DND-41 (cell line): ENCODE results near the gene PLXNA4.

Experiments used
- ATAC-seq: fragments of 200-7000 bp; cut with Tn5 transposase; 3 replicates; pipeline ENCODE4 v1.9.1; 2021; ENCODE audit warnings: low read depth; ENCODE audit not compliant: insufficient read depth
- DNase-seq: peaks from one replicate; pipeline ENCODE4 v3.0.0-alpha.2; 2020
- H2AFZ ChIP-seq: 2 replicates; pipeline ENCODE4 v1.6.0; 2012; ENCODE audit warnings: low read depth, low read length
- H3K27ac ChIP-seq: 2 replicates; pipeline ENCODE4 v1.5.1; 2012; ENCODE audit warnings: low read length, inconsistent platforms
- H3K27me3 ChIP-seq: fragments of 200-600 bp; sonication (generic); 2 replicates; pipeline ENCODE4 v1.6.0; 2012; ENCODE audit warnings: low read length, mild to moderate bottlenecking, inconsistent platforms; ENCODE audit not compliant: insufficient read depth, poor library complexity
- H3K36me3 ChIP-seq: 2 replicates; pipeline ENCODE4 v1.5.1; 2012; ENCODE audit warnings: low read length, inconsistent platforms; ENCODE audit not compliant: insufficient read depth
- H3K4me1 ChIP-seq: 2 replicates; pipeline ENCODE4 v1.5.1; 2012; ENCODE audit warnings: mild to moderate bottlenecking, low read length; ENCODE audit not compliant: insufficient read depth
- H3K4me2 ChIP-seq: 2 replicates; pipeline ENCODE4 v1.6.0; 2012; ENCODE audit warnings: mild to moderate bottlenecking, moderate library complexity, low read length, inconsistent platforms; ENCODE audit not compliant: insufficient read depth
- H3K4me3 ChIP-seq, 2 experiments: fragments of 200-600 bp in 1 of 2; shearing (Covaris generic) in 1 of 2; 2 replicates each; pipeline ENCODE4 v1.5.1; 2012 to 2016; ENCODE audit warnings: inconsistent platforms in 2 of 2, low read length in 2 of 2, mild to moderate bottlenecking in 2 of 2, low read depth in 1 of 2, moderate library complexity in 1 of 2
- H3K79me2 ChIP-seq: 2 replicates; pipeline ENCODE4 v1.6.0; 2012; ENCODE audit warnings: low read length, inconsistent platforms; ENCODE audit not compliant: insufficient read depth
- H3K9ac ChIP-seq: 2 replicates; pipeline ENCODE4 v1.6.0; 2012; ENCODE audit warnings: low read depth, mild to moderate bottlenecking, inconsistent platforms, low read length, moderate library complexity
- H3K9me3 ChIP-seq: 2 replicates; pipeline ENCODE4 v1.5.1; 2012; ENCODE audit warnings: low read length, moderate library complexity, mild to moderate bottlenecking, inconsistent platforms; ENCODE audit not compliant: insufficient read depth, severe bottlenecking
- H4K20me1 ChIP-seq: 2 replicates; pipeline ENCODE4 v1.6.0; 2012; ENCODE audit warnings: low read length; ENCODE audit not compliant: insufficient read depth
- CTCF ChIP-seq: IDR thresholded peaks from 2 replicates; pipeline ENCODE4 v1.5.1; 2012; ENCODE audit warnings: borderline replicate concordance, low read length, moderate library complexity, mild to moderate bottlenecking; ENCODE audit not compliant: poor library complexity, severe bottlenecking; ENCODE audit errors: extremely low read depth
- EZH2 ChIP-seq: IDR thresholded peaks from 3 replicates; pipeline ENCODE4 v1.6.1; 2012; ENCODE audit warnings: borderline replicate concordance, low read depth, mild to moderate bottlenecking, moderate library complexity, low read length, inconsistent platforms; ENCODE audit not compliant: severe bottlenecking

PLXNA4 gene

DNA sequence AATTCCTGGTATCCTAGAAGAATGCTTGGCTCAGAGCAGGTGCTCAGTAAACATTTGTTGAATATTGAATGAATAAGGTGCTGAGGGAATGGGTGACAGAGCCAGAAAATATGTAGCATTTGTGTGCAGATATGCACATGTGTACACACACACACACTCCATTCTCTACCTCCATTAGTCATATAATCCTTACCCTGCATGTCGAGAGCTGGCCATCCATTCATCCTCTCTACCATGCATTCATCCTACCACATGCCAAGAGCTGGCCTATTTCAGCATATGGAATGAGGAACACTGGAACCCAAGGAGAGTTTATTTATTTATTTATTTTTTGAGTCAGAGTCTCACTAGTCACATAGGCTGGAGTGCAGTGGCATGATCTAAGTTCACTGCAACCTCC lies 284.8 kb downstream of the PLXNA4 start:
- no peaks in the 10 kb centered on the region for H3K79me2 ChIP-seq
- H3K4me2 ChIP-seq: no peak overlapping the region
- H3K4me1 ChIP-seq: no peaks in the 10 kb centered on the region
- no peak for TF ChIP-seq EZH2
- TF ChIP-seq CTCF: no peak
- H3K27me3 ChIP-seq: peaks cover 6% of the 10 kb centered on the region
- H3K27ac ChIP-seq: no peak overlapping the region
- no peaks in the 10 kb centered on the region for H4K20me1 ChIP-seq
- no peaks in the 10 kb centered on the region for H3K36me3 ChIP-seq
- DNase-seq: no peak
- H3K9ac ChIP-seq: no peak overlapping the region
- H3K9me3 ChIP-seq: no peaks in the 10 kb centered on the region
- H2AFZ ChIP-seq: no peak overlapping the region
- ATAC-seq: no peak
- no peak overlapping the region for H3K4me3 ChIP-seq

- Histone ChIP-seq H3K79me2 (no peaks in the 10 kb centered on the region), H3K27ac (no peak overlapping the region)
Observed at GRCh38 chr7:132290021-132290420, 286.2 kb downstream of the PLXNA4 start.

GRCh38 chr7:132286836-132287235 lies 289.4 kb downstream of the PLXNA4 start:
- Histone ChIP-seq H4K20me1 (no peaks in the 10 kb centered on the region), H3K27me3 (peaks cover 2% of the 10 kb centered on the region), H2AFZ (no peak overlapping the region), H3K36me3 (no peaks in the 10 kb centered on the region), H3K27ac (no peak overlapping the region), H3K9ac (no peak overlapping the region), H3K79me2 (no peaks in the 10 kb centered on the region), H3K9me3 (no peaks in the 10 kb centered on the region), H3K4me3 (no peak overlapping the region), H3K4me2 (no peak overlapping the region), H3K4me1 (no peaks in the 10 kb centered on the region)
- no peak for ATAC-seq
- TF ChIP-seq EZH2 (no peak), CTCF (no peak)
- DNase-seq: no peak

More at GRCh38 chr7:132290021-132290420, 286.2 kb downstream of the PLXNA4 start:
- ATAC-seq (no peak), DNase-seq (no peak)
- peaks cover 6% of the 10 kb centered on the region for H3K27me3 ChIP-seq
- no peaks in the 10 kb centered on the region for H3K9me3 ChIP-seq
- no peak overlapping the region for H2AFZ ChIP-seq
- H3K4me3 ChIP-seq: no peak overlapping the region
- TF ChIP-seq CTCF (no peak), EZH2 (no peak)
- H3K4me1 ChIP-seq: no peaks in the 10 kb centered on the region
- no peak overlapping the region for H3K4me2 ChIP-seq
- H4K20me1 ChIP-seq: no peaks in the 10 kb centered on the region
- H3K9ac ChIP-seq: no peak overlapping the region
- H3K36me3 ChIP-seq: no peaks in the 10 kb centered on the region

DNA sequence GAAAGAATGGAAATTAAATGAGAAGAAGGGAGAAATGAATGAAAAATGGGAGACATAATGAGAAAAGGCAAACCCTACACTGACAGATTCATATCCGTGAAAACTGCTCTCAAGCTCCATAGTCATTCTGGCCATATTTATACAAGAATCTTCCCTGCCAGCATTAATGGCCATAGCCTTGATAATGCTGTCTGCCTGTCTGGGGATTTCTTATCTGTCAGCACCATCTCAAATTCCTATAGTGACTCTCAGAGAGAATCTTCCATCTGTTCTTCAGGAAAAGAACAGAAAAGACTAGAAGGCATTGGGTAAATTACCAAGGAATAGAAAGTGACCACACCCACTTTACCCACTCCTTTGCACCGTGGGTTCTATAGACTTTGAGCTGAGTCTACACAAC lies 295.9 kb downstream of the PLXNA4 start:
- no peaks in the 10 kb centered on the region for H4K20me1 ChIP-seq
- ATAC-seq: no peak
- no peak overlapping the region for H3K4me2 ChIP-seq
- no peak overlapping the region for H3K9ac ChIP-seq
- no peak overlapping the region for H2AFZ ChIP-seq
- no peaks in the 10 kb centered on the region for H3K79me2 ChIP-seq
- no peaks in the 10 kb centered on the region for H3K27me3 ChIP-seq
- no peak overlapping the region for H3K27ac ChIP-seq
- H3K36me3 ChIP-seq: no peaks in the 10 kb centered on the region
- no peak for TF ChIP-seq EZH2
- TF ChIP-seq CTCF: no peak
- H3K4me1 ChIP-seq: no peaks in the 10 kb centered on the region
- DNase-seq: no peak
- no peaks in the 10 kb centered on the region for H3K9me3 ChIP-seq
- H3K4me3 ChIP-seq: no peak overlapping the region
